Astrocyte (in vitro differentiated cells and primary cell): ENCODE data around the gene CNTN5. TPM values are rescaled to one million over a fixed set of nuclear protein-coding genes. Genes with fewer than 3 reads are reported as not detected.
A peak's percentile ranks its signal among the peaks of the same experiment; 100 is the strongest.

ENCODE experiments used
- DNase-seq: peaks from one replicate; pipeline ENCODE4 v3.0.0-alpha.2; 2010; ENCODE audit warnings: low read depth
- FAIRE-seq: peaks from 2 replicates; lab custom pipeline; 2011; peaks lifted over from hg19 to GRCh38; lab: Jason Lieb, UNC
- H2AFZ ChIP-seq: 2 replicates; pipeline ENCODE4 v1.6.0; 2012; ENCODE audit warnings: low read depth, low read length, inconsistent platforms
- H3K27ac ChIP-seq: 2 replicates; pipeline ENCODE4 v1.5.1; 2011; ENCODE audit warnings: low read depth, low read length, inconsistent platforms
- H3K27me3 ChIP-seq: 2 replicates; pipeline ENCODE4 v1.6.0; 2011; ENCODE audit warnings: low read length, inconsistent platforms; ENCODE audit not compliant: insufficient read depth
- H3K36me3 ChIP-seq: 2 replicates; pipeline ENCODE4 v1.5.1; 2011; ENCODE audit warnings: low read length, inconsistent platforms; ENCODE audit not compliant: insufficient read depth
- H3K4me1 ChIP-seq: 2 replicates; pipeline ENCODE4 v1.5.1; 2011; ENCODE audit warnings: low read length, inconsistent platforms; ENCODE audit not compliant: insufficient read depth
- H3K4me2 ChIP-seq: 2 replicates; pipeline ENCODE4 v1.6.0; 2012; ENCODE audit warnings: low read length, inconsistent platforms
- H3K4me3 ChIP-seq: 2 replicates; pipeline ENCODE4 v1.5.1; 2011; ENCODE audit warnings: low read depth, mild to moderate bottlenecking, low read length, inconsistent platforms; ENCODE audit not compliant: insufficient read depth
- H3K79me2 ChIP-seq: 2 replicates; pipeline ENCODE4 v1.6.0; 2012; ENCODE audit warnings: mild to moderate bottlenecking, low read length, inconsistent platforms; ENCODE audit not compliant: insufficient read depth
- H3K9ac ChIP-seq: 2 replicates; pipeline ENCODE4 v1.6.0; 2012; ENCODE audit warnings: mild to moderate bottlenecking, low read length, inconsistent platforms
- H3K9me3 ChIP-seq: 2 replicates; pipeline ENCODE4 v1.5.1; 2012; ENCODE audit warnings: low read depth, mild to moderate bottlenecking, low read length, inconsistent platforms; ENCODE audit not compliant: insufficient read depth
- H4K20me1 ChIP-seq: 2 replicates; pipeline ENCODE4 v1.6.0; 2012; ENCODE audit warnings: low read length, inconsistent platforms; ENCODE audit not compliant: insufficient read depth
- H3K27ac Mint-ChIP-seq: one replicate; pipeline ENCODE4 v1.8.0; 2021; ENCODE audit warnings: mild to moderate bottlenecking, mixed read lengths; ENCODE audit not compliant: unreplicated experiment
- H3K27me3 Mint-ChIP-seq: one replicate; pipeline ENCODE4 v1.8.0; 2021; ENCODE audit warnings: low read depth, mixed read lengths; ENCODE audit not compliant: unreplicated experiment
- H3K36me3 Mint-ChIP-seq: one replicate; pipeline ENCODE4 v1.8.0; 2021; ENCODE audit warnings: low read depth, mixed read lengths; ENCODE audit not compliant: unreplicated experiment
- H3K4me1 Mint-ChIP-seq: one replicate; pipeline ENCODE4 v1.8.0; 2021; ENCODE audit warnings: low read depth, mixed read lengths; ENCODE audit not compliant: unreplicated experiment
- H3K4me3 Mint-ChIP-seq: one replicate; pipeline ENCODE4 v1.8.0; 2021; ENCODE audit warnings: mild to moderate bottlenecking, moderate library complexity, mixed read lengths; ENCODE audit not compliant: unreplicated experiment
- H3K9me3 Mint-ChIP-seq: one replicate; pipeline ENCODE4 v1.8.0; 2021; ENCODE audit warnings: mild to moderate bottlenecking, mixed read lengths; ENCODE audit not compliant: unreplicated experiment
- CTCF ChIP-seq: IDR thresholded peaks from 2 replicates; pipeline ENCODE4 v1.5.1; 2011; ENCODE audit warnings: low read depth, mild to moderate bottlenecking, inconsistent platforms, low read length, moderate library complexity; ENCODE audit not compliant: insufficient read depth
- EZH2 ChIP-seq: IDR thresholded peaks from 2 replicates; pipeline ENCODE4 v1.6.1; 2012; ENCODE audit warnings: mild to moderate bottlenecking, low read length, inconsistent platforms; ENCODE audit not compliant: insufficient read depth
- total RNA-seq: library from RNA; stranded (reverse); gene quantifications from 2 replicates; pipeline ENCODE4 v1.2.1, GENCODE V29; 2021

The CNTN5 gene
- total RNA-seq, 1 donor from 2014 or later = 1.1 TPM

- no peaks in the 10 kb centered on the region for H3K9me3 Mint-ChIP-seq
- no peak overlapping the region for H3K27ac ChIP-seq
- H3K9ac ChIP-seq = no peak overlapping the region
- no peaks in the 10 kb centered on the region for H3K27me3 ChIP-seq
- no peaks in the 10 kb centered on the region for H4K20me1 ChIP-seq
- H3K4me1 ChIP-seq = no peaks in the 10 kb centered on the region
- TF ChIP-seq CTCF = no peak
- TF ChIP-seq EZH2 = no peak
- no peak overlapping the region for H3K4me3 ChIP-seq
- no peak overlapping the region for H3K27ac Mint-ChIP-seq
- no peaks in the 10 kb centered on the region for H3K27me3 Mint-ChIP-seq
- DNase-seq (peak; percentile 4), FAIRE-seq (no peak)
- no peak overlapping the region for H3K4me2 ChIP-seq
- H3K4me3 Mint-ChIP-seq = no peak overlapping the region
- H3K9me3 ChIP-seq = no peaks in the 10 kb centered on the region
- no peaks in the 10 kb centered on the region for H3K4me1 Mint-ChIP-seq
- H3K36me3 ChIP-seq = no peaks in the 10 kb centered on the region
- H3K79me2 ChIP-seq = no peaks in the 10 kb centered on the region
- H2AFZ ChIP-seq = no peak overlapping the region
- no peaks in the 10 kb centered on the region for H3K36me3 Mint-ChIP-seq
Observed at GRCh38 chr11:99865951-99866350, 845.2 kb downstream of the CNTN5 start.

DNA sequence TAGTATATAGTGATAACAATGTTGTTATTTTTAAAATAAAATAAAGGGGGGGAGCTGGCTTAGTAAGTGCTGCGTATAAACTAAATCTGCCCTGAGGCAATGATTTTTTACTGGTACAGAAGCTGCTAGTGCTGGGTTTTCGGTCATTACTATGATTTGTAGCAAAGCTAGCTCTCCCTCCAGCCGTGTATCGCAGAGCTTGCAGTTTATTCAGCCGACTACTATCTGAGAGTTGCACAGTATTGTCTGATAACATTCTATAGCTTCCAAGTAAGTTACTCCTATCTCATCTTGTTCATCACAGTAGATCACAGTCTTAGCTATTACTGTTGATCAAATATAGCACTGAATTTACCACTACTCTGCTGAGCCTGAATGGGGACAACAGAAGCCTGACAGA, 860.9 kb downstream of the CNTN5 start:
- no peaks in the 10 kb centered on the region for H4K20me1 ChIP-seq
- FAIRE-seq (no peak), DNase-seq (no peak)
- H3K36me3 ChIP-seq = no peaks in the 10 kb centered on the region
- H3K4me1 ChIP-seq = no peaks in the 10 kb centered on the region
- Mint-ChIP-seq H3K36me3 (no peaks in the 10 kb centered on the region), H3K27ac (no peak overlapping the region), H3K9me3 (no peaks in the 10 kb centered on the region), H3K4me1 (no peaks in the 10 kb centered on the region), H3K27me3 (no peaks in the 10 kb centered on the region), H3K4me3 (no peak overlapping the region)
- no peak overlapping the region for H2AFZ ChIP-seq
- no peak overlapping the region for H3K4me2 ChIP-seq
- H3K27ac ChIP-seq = no peak overlapping the region
- H3K9me3 ChIP-seq = no peaks in the 10 kb centered on the region
- no peaks in the 10 kb centered on the region for H3K27me3 ChIP-seq
- H3K4me3 ChIP-seq = no peak overlapping the region
- TF ChIP-seq EZH2 = no peak
- TF ChIP-seq CTCF = no peak
- H3K9ac ChIP-seq = no peak overlapping the region
- H3K79me2 ChIP-seq = no peaks in the 10 kb centered on the region

DNA sequence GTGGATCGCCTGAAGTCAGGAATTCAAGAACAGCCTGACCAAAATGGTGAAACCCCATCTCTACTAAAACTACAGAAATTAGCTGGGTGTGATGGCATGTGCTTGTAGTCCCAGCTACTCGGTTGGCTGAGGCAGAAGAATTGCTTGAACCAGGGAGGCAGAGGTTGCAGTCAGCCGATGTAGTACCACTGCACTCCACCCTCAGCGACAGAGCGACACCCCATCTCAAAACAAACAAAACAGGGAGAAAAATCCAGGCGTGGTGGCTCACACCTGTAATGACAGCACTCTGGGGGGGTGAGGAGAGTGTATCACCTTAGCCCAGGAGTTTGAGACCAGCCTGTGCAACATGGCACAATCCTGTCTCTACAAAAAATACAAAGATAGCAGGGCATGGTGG, 864.0 kb downstream of the CNTN5 start:
- no peak overlapping the region for H3K4me2 ChIP-seq
- H2AFZ ChIP-seq = no peak overlapping the region
- Mint-ChIP-seq H3K36me3 (no peaks in the 10 kb centered on the region), H3K4me1 (no peaks in the 10 kb centered on the region), H3K27ac (no peak overlapping the region), H3K4me3 (no peak overlapping the region), H3K27me3 (no peaks in the 10 kb centered on the region), H3K9me3 (no peaks in the 10 kb centered on the region)
- no peaks in the 10 kb centered on the region for H3K9me3 ChIP-seq
- no peak overlapping the region for H3K9ac ChIP-seq
- no peaks in the 10 kb centered on the region for H4K20me1 ChIP-seq
- H3K36me3 ChIP-seq = no peaks in the 10 kb centered on the region
- no peak for TF ChIP-seq CTCF
- no peak for TF ChIP-seq EZH2
- FAIRE-seq (no peak), DNase-seq (no peak)
- H3K27me3 ChIP-seq = no peaks in the 10 kb centered on the region
- no peaks in the 10 kb centered on the region for H3K4me1 ChIP-seq
- no peak overlapping the region for H3K27ac ChIP-seq
- no peaks in the 10 kb centered on the region for H3K79me2 ChIP-seq
- H3K4me3 ChIP-seq = no peak overlapping the region
